Activated T-helper 1 cell treated with anti-CD3 and anti-CD28 coated beads, Interleukin-12 subunit alpha, Interleukin-12 subunit beta, Interleukin-2, Interleukin-4 antibody, amounts not matched to agents 30 ng/mL and 10 ng/mL and 1 ng/mL, durations not matched to agents 14 hours and 24 hours and 36 hours (primary cell): ENCODE results near the gene DENR. TPM values are rescaled to one million over a fixed set of nuclear protein-coding genes. Genes with fewer than 3 reads are reported as not detected.
A peak's percentile ranks its signal among the peaks of the same experiment; 100 is the strongest.
"Not testable (repeated sequence)": the region's sequence is repeated elsewhere in the genome, so short reads cannot be mapped to it uniquely, and the experiment has no call there.

Experiments used
- DNase-seq: peaks from one replicate; pipeline ENCODE4 v3.0.0; 2021; ENCODE audit warnings: low spot score
- H3K27ac Mint-ChIP-seq: one replicate; pipeline ENCODE4 v1.8.0; 2021; ENCODE audit warnings: mild to moderate bottlenecking, mixed read lengths
- H3K27me3 Mint-ChIP-seq: one replicate; pipeline ENCODE4 v1.8.0; 2022; ENCODE audit warnings: mild to moderate bottlenecking, moderate library complexity, mixed read lengths; ENCODE audit not compliant: insufficient read depth
- H3K36me3 Mint-ChIP-seq: one replicate; pipeline ENCODE4 v1.8.0; 2021; ENCODE audit warnings: low read depth, mixed read lengths
- H3K4me1 Mint-ChIP-seq: one replicate; pipeline ENCODE4 v1.8.0; 2021; ENCODE audit warnings: low read depth, mixed read lengths
- H3K4me3 Mint-ChIP-seq: one replicate; pipeline ENCODE4 v1.8.0; 2021; ENCODE audit warnings: mild to moderate bottlenecking, moderate library complexity, mixed read lengths
- H3K9me3 Mint-ChIP-seq: one replicate; pipeline ENCODE4 v1.8.0; 2021; ENCODE audit warnings: mixed read lengths
- intact Hi-C: fragments of 100-400 bp; cut with micrococcal nuclease; formaldehyde crosslinking; loops from one replicate; pipeline ENCODE4 v1.15.1; 2024
- total RNA-seq: library from RNA; stranded (reverse); gene quantifications from 2 replicates; pipeline ENCODE4 v1.2.3, GENCODE V29; 2022

Gene DENR
- total RNA-seq, 1 donor from 2014 or later: 88.7 TPM

- peaks cover 42% of the 10 kb centered on the region for H3K4me1 Mint-ChIP-seq
- intact Hi-C loops: loop anchor here (5.0 kb wide), 1 partner anchor 616 kb away; no protein-coding TSS in a partner anchor
- H3K36me3 Mint-ChIP-seq: peaks cover 17% of the 10 kb centered on the region
- DNase-seq, H3K27me3 Mint-ChIP-seq, H3K9me3 Mint-ChIP-seq: not testable (repeated sequence)
- H3K4me3 Mint-ChIP-seq: peak overlapping the region; percentile 91
- H3K27ac Mint-ChIP-seq: peak overlapping the region; percentile 43
These were observed 1.7 kb upstream of the DENR start for GRCh38 chr12:122750781-122751515.

- no peak for DNase-seq
- Mint-ChIP-seq H3K27me3 (no peaks in the 10 kb centered on the region), H3K27ac (peak overlapping the region; percentile 92), H3K9me3 (no peaks in the 10 kb centered on the region), H3K4me3 (peak overlapping the region; percentile 91), H3K36me3 (peaks cover 35% of the 10 kb centered on the region), H3K4me1 (peaks cover 55% of the 10 kb centered on the region)
- intact Hi-C loops: loop anchor here (2.0 to 5.0 kb wide), 2 partner anchors 22 to 614 kb away; partner anchors contain the start of gene CCDC62
These were observed 661 bp downstream of the DENR start for GRCh38 chr12:122753319-122753650.

- intact Hi-C loops: loop anchor here (5.0 kb wide), 1 partner anchor 613 kb away; no protein-coding TSS in a partner anchor
- Mint-ChIP-seq H3K27ac (peak overlapping the region; percentile 10), H3K4me3 (peak overlapping the region; percentile 91), H3K4me1 (peaks cover 55% of the 10 kb centered on the region), H3K27me3 (no peaks in the 10 kb centered on the region), H3K36me3 (peaks cover 43% of the 10 kb centered on the region), H3K9me3 (no peaks in the 10 kb centered on the region)
- DNase-seq: no peak
These were observed 2.2 kb downstream of the DENR start for GRCh38 chr12:122754790-122755189.

GRCh38 chr12:122757568-122757967 lies 4.9 kb downstream of the DENR start:
- Mint-ChIP-seq H3K4me1 (peaks cover 47% of the 10 kb centered on the region), H3K36me3 (peaks cover 55% of the 10 kb centered on the region), H3K27ac (no peak overlapping the region), H3K9me3 (no peaks in the 10 kb centered on the region), H3K4me3 (no peak overlapping the region), H3K27me3 (no peaks in the 10 kb centered on the region)
- intact Hi-C loops: no loop called here
- DNase-seq: no peak

- intact Hi-C loops: no loop called here
These were observed 32.9 kb downstream of the DENR start for GRCh38 chr12:122785503-122785902.

GRCh38 chr12:122788387-122788786 lies 35.8 kb downstream of the DENR start:
- H3K27ac Mint-ChIP-seq: no peak overlapping the region
- no peaks in the 10 kb centered on the region for H3K27me3 Mint-ChIP-seq
- no peaks in the 10 kb centered on the region for H3K36me3 Mint-ChIP-seq
- intact Hi-C loops: no loop called here
- DNase-seq: no peak
- H3K9me3 Mint-ChIP-seq: no peaks in the 10 kb centered on the region
- H3K4me3 Mint-ChIP-seq: no peak overlapping the region
- no peaks in the 10 kb centered on the region for H3K4me1 Mint-ChIP-seq

More at GRCh38 chr12:122785503-122785902, 32.9 kb downstream of the DENR start:
- no peaks in the 10 kb centered on the region for H3K4me1 Mint-ChIP-seq
- no peak for DNase-seq
- no peaks in the 10 kb centered on the region for H3K36me3 Mint-ChIP-seq
- H3K9me3 Mint-ChIP-seq: no peaks in the 10 kb centered on the region
- H3K4me3 Mint-ChIP-seq: no peak overlapping the region
- no peak overlapping the region for H3K27ac Mint-ChIP-seq
- H3K27me3 Mint-ChIP-seq: no peaks in the 10 kb centered on the region

- Mint-ChIP-seq H3K4me1 (peaks cover 4% of the 10 kb centered on the region), H3K4me3 (no peak overlapping the region), H3K27ac (no peak overlapping the region), H3K9me3 (no peaks in the 10 kb centered on the region), H3K36me3 (no peaks in the 10 kb centered on the region), H3K27me3 (no peaks in the 10 kb centered on the region)
- no peak for DNase-seq
- intact Hi-C loops: loop anchor here (5.0 kb wide), 1 partner anchor 73 kb away; no protein-coding TSS in a partner anchor
These were observed 37.0 kb downstream of the DENR start for GRCh38 chr12:122789637-122790036.

- intact Hi-C loops: loop anchor here (5.0 kb wide), 1 partner anchor 72 kb away; no protein-coding TSS in a partner anchor
- no peaks in the 10 kb centered on the region for H3K36me3 Mint-ChIP-seq
These were observed 37.9 kb downstream of the DENR start for GRCh38 chr12:122790393-122791075.

GRCh38 chr12:122793685-122794106 lies 41.1 kb downstream of the DENR start:
- DNase-seq: no peak
- no peaks in the 10 kb centered on the region for H3K9me3 Mint-ChIP-seq
- H3K27me3 Mint-ChIP-seq: no peaks in the 10 kb centered on the region
- H3K36me3 Mint-ChIP-seq: no peaks in the 10 kb centered on the region
- no peak overlapping the region for H3K4me3 Mint-ChIP-seq
- H3K4me1 Mint-ChIP-seq: peaks cover 4% of the 10 kb centered on the region
- no peak overlapping the region for H3K27ac Mint-ChIP-seq
- intact Hi-C loops: loop anchor here (1.0 to 5.0 kb wide), 4 partner anchors 43 to 159 kb away; no protein-coding TSS in a partner anchor

More at GRCh38 chr12:122790393-122791075, 37.9 kb downstream of the DENR start:
- Mint-ChIP-seq H3K4me1 (peaks cover 4% of the 10 kb centered on the region), H3K4me3 (no peak overlapping the region), H3K27me3 (no peaks in the 10 kb centered on the region), H3K27ac (no peak overlapping the region), H3K9me3 (no peaks in the 10 kb centered on the region)
- DNase-seq: no peak

- Mint-ChIP-seq H3K9me3 (no peaks in the 10 kb centered on the region), H3K27ac (no peak overlapping the region), H3K4me3 (no peak overlapping the region), H3K27me3 (no peaks in the 10 kb centered on the region), H3K36me3 (no peaks in the 10 kb centered on the region), H3K4me1 (peaks cover 4% of the 10 kb centered on the region)
- intact Hi-C loops: no loop called here
- no peak for DNase-seq
These were observed 43.2 kb downstream of the DENR start for GRCh38 chr12:122795807-122796206.

- Mint-ChIP-seq H3K27ac (no peak overlapping the region), H3K4me3 (no peak overlapping the region), H3K36me3 (no peaks in the 10 kb centered on the region), H3K4me1 (no peaks in the 10 kb centered on the region), H3K27me3 (peaks cover 3% of the 10 kb centered on the region), H3K9me3 (no peaks in the 10 kb centered on the region)
- no peak for DNase-seq
- intact Hi-C loops: no loop called here
These were observed 47.1 kb downstream of the DENR start for GRCh38 chr12:122799641-122800243.

GRCh38 chr12:122803937-122804336 lies 51.3 kb downstream of the DENR start:
- no peak for DNase-seq
- H3K9me3 Mint-ChIP-seq: no peaks in the 10 kb centered on the region
- no peak overlapping the region for H3K4me3 Mint-ChIP-seq
- no peaks in the 10 kb centered on the region for H3K4me1 Mint-ChIP-seq
- H3K36me3 Mint-ChIP-seq: no peaks in the 10 kb centered on the region
- peaks cover 3% of the 10 kb centered on the region for H3K27me3 Mint-ChIP-seq
- intact Hi-C loops: no loop called here
- H3K27ac Mint-ChIP-seq: no peak overlapping the region

- H3K4me1 Mint-ChIP-seq, intact Hi-C loops, H3K36me3 Mint-ChIP-seq, DNase-seq, H3K4me3 Mint-ChIP-seq, H3K27ac Mint-ChIP-seq, H3K27me3 Mint-ChIP-seq, H3K9me3 Mint-ChIP-seq: not testable (repeated sequence)
These were observed 52.3 kb downstream of the DENR start for GRCh38 chr12:122804957-122805356.
